ENCODE measurements around the gene ZNF800. TPM values are rescaled to one million over a fixed set of nuclear protein-coding genes. Genes with fewer than 3 reads are reported as not detected.
"Not testable (repeated sequence)": the region's sequence is repeated elsewhere in the genome, so short reads cannot be mapped to it uniquely, and the experiment has no call there.

The ZNF800 gene
- total and polyA plus RNA-seq, 10 donors = 8.8 to 54.0 (median 41.1) TPM

- Histone ChIP-seq H3K27ac (no peak overlapping the region), H3K27me3 (replicated peaks in 1 of 7) (no peaks in the 10 kb centered on the region), H3K36me3 (no peaks in the 10 kb centered on the region), H3K4me1 (no peaks in the 10 kb centered on the region), H3K4me3 (no peak overlapping the region), H3K9me3 (no peaks in the 10 kb centered on the region)
- intact Hi-C loops (cut with DNase I; ENCODE audit: low total_unique reads) = no loop called here
- WGBS, 5 donors = 57 to 87% (median 73%) methylated on average over 2 of the region's 2 CpGs
- no peak for TF ChIP-seq CTCF (IDR thresholded peaks at IDR 0.05 in 8 of 11, conservative IDR thresholded peaks at IDR 0.05 in 3 of 11)
- TF ChIP-seq POLR2AphosphoS5 (IDR thresholded peaks at IDR 0.05) = no peak
- no peak for TF ChIP-seq POLR2A (IDR thresholded peaks at IDR 0.05)
- DNase-seq = no peak
Observed at GRCh38 chr7:127437837-127438236, 45.3 kb upstream of the ZNF800 start.

- 90 to 96% (median 90%) methylated on average over 3 of the region's 3 CpGs for WGBS, 5 donors
- Histone ChIP-seq H3K4me3 (no peak overlapping the region), H3K4me1 (no peaks in the 10 kb centered on the region), H3K27ac (no peak overlapping the region), H3K27me3 (replicated peaks in 1 of 7) (no peaks in the 10 kb centered on the region), H3K9me3 (no peaks in the 10 kb centered on the region), H3K36me3 (no peaks in the 10 kb centered on the region)
- TF ChIP-seq POLR2A (IDR thresholded peaks at IDR 0.05) (no peak), POLR2AphosphoS5 (IDR thresholded peaks at IDR 0.05) (no peak), CTCF (IDR thresholded peaks at IDR 0.05 in 8 of 11, conservative IDR thresholded peaks at IDR 0.05 in 3 of 11) (no peak)
- DNase-seq = no peak
- intact Hi-C loops (cut with DNase I; ENCODE audit: low total_unique reads) = no loop called here
Observed at GRCh38 chr7:127437241-127437640, 44.7 kb upstream of the ZNF800 start.

GRCh38 chr7:127429281-127429680, 36.8 kb upstream of the ZNF800 start:
- WGBS, 5 donors = 90 to 93% (median 92%) methylated on average over 12 to 18 of the region's 18 CpGs
- DNase-seq; intact Hi-C loops (cut with DNase I; ENCODE audit: low total_unique reads); H3K36me3 ChIP-seq; H3K4me3 ChIP-seq; H3K9me3 ChIP-seq; H3K4me1 ChIP-seq; H3K27me3 ChIP-seq (replicated peaks in 1 of 7); H3K27ac ChIP-seq: not testable (repeated sequence)

GRCh38 chr7:127419196-127419595, 26.7 kb upstream of the ZNF800 start:
- intact Hi-C loops (cut with DNase I; ENCODE audit: low total_unique reads) = no loop called here

More at GRCh38 chr7:127419196-127419595, 26.7 kb upstream of the ZNF800 start:
- WGBS, 5 donors = 73 to 85% (median 77%) methylated on average over 2 of the region's 2 CpGs
- peaks cover 0 to 39% (median 20%) of the 10 kb centered on the region in 6 donors for H3K4me1 ChIP-seq
- H3K4me3 ChIP-seq = no peak overlapping the region
- no peak for TF ChIP-seq POLR2AphosphoS5 (IDR thresholded peaks at IDR 0.05)
- no peak for TF ChIP-seq POLR2A (IDR thresholded peaks at IDR 0.05)
- no peak for TF ChIP-seq CTCF (IDR thresholded peaks at IDR 0.05 in 8 of 11, conservative IDR thresholded peaks at IDR 0.05 in 3 of 11)
- no peak overlapping the region for H3K27ac ChIP-seq
- H3K36me3 ChIP-seq = no peaks in the 10 kb centered on the region
- no peaks in the 10 kb centered on the region for H3K27me3 ChIP-seq (replicated peaks in 1 of 7)
- DNase-seq = no peak
- no peaks in the 10 kb centered on the region for H3K9me3 ChIP-seq

Measured in spleen (tissue), 11 donors.